Urothelium cell line (cell line): ENCODE measurements around the gene ANKRD17.
"Not testable (repeated sequence)": the region's sequence is repeated elsewhere in the genome, so short reads cannot be mapped to it uniquely, and the experiment has no call there.

Source experiments
- DNase-seq: peaks from one replicate; pipeline ENCODE4 v3.0.0; 2011; ENCODE audit warnings: low spot score, mixed read lengths
- FAIRE-seq: peaks from 2 replicates; lab custom pipeline; 2011; peaks lifted over from hg19 to GRCh38; lab: Jason Lieb, UNC

ANKRD17 gene

DNA sequence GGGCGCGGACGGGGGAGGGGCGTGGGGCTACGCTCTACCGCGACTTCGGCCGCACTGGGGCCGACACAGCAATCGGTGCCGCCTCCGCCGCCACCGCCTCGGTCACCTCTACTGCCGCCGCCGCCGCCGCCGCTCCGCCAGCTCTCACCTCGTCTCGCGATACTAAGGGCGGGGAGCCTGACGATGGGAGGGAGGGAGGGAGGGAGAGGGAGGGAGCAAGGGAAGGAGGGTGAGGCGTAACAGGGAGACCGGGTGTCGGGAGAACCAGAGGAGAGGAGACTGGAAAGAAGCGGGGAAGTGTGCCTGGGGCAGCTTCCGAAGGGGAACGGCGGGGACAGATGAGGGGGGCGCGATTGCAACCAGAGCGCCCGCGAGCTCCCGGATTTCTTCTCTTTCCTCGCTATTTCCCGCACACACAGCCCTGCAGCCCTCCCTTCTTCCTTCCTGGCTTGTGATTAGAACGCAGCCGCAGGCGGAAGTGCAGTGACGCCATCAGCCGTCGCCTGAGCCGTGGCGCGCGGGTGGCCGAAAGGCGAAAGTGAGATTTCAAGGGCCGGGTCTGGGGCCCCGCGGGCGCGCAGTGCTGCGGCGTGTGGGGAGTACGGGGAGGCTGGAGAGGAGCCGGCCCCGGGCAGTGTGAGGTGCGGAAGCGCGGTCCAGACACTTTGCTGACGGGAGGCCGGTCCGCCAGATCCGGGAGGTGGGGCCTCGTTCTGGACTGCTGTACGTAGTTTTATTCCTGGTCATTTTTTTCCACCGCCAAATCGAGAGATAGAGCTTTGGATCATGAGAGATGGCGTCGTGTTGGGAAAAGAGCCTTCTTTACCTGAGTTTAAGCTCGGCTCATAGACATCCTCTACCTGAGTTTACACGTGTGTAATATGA, at the start of gene ANKRD17:
Gene ANKRD17 (minus strand): TSS at position 113 of the 885 bp plus-strand sequence. CDS start 130 bp downstream, outside the sequence.
- FAIRE-seq = peak; percentile 72
- peak; percentile 91 for DNase-seq

GRCh38 chr4:73308286-73308685, 49.7 kb upstream of the ANKRD17 start:
- DNase-seq = no peak
- no peak for FAIRE-seq

GRCh38 chr4:73303711-73304110, 45.1 kb upstream of the ANKRD17 start:
- FAIRE-seq (no peak), DNase-seq (no peak)

DNA sequence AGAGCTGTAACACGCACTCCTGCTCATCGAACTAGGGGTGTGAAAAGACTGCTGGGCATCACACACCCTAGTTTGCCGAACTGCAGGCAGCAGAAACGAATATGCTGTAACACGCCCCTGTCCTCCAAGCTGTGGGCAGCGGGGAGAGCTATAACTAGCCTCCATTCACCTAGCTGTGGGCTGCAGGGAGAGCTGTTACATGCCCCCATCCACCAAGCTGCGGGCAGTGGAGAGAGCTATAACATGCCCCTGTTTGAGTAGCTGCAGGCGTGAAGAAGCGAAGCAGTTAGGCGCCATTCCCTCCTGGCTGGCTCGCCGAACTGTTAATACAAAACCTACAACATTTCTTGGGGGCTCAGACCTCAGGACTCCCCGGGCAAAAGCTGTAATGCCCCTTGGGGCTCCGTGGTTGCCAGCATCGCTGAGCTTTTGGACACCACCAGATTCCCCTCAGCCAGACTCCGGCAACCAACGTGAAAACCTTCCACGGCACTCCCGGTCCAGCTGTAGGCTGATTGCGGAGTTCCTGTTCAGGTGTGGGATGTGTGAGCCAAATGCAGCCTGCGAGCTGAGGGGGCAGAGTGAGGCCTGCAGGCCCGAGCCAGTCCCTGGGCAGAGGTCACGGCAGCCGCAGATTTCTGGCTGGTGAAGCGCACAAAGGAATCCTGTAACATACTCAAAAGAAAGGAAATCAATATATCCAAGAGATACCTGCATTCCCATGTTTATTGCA, 41.1 kb upstream of the ANKRD17 start:
- FAIRE-seq = no peak
- DNase-seq = no peak

GRCh38 chr4:73292661-73293060, 34.1 kb upstream of the ANKRD17 start:
- not testable (repeated sequence) for FAIRE-seq, DNase-seq

- DNase-seq = no peak
- no peak for FAIRE-seq
These were observed 23.4 kb upstream of the ANKRD17 start for GRCh38 chr4:73281982-73282381.

DNA sequence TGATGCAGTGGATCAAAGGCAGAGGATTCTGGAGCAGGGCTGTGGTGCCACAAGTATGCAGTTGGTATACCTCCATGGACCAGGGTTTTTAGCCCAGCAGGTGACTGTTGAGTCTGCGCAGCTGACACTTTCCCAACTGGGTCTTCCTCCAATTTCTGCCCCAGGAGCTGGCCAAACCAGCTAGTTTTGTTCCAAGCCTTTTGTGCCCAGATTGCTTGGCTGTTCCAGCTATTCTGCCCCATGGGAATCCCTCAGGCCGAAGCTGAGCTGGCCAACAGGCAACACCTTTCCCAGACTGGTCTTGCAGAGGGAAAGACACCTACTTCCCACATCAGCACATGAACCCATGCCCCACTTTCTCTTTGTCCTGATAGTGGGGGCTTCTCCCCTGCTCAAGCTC, 22.8 kb upstream of the ANKRD17 start:
- no peak for FAIRE-seq
- DNase-seq = no peak

DNA sequence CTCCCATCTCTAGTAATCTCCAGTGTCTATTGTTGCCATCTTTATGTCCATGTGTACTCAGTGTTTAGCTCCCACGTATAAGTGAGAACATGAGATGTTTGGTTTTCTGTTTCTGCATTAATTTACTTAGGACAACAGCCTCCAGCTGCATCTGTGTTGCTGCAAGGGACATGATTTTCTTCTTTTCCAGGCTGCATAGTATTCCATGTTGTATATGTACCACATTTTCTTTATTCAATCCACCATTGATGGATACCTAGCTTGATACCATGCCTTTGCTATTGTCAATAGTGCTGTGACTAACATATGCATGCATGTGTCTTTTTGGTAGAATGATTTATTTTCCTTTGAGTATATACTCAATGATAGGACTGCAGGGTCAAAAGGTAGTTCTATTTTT, 18.6 kb upstream of the ANKRD17 start:
- FAIRE-seq (peak; percentile 93), DNase-seq (no peak)

DNA sequence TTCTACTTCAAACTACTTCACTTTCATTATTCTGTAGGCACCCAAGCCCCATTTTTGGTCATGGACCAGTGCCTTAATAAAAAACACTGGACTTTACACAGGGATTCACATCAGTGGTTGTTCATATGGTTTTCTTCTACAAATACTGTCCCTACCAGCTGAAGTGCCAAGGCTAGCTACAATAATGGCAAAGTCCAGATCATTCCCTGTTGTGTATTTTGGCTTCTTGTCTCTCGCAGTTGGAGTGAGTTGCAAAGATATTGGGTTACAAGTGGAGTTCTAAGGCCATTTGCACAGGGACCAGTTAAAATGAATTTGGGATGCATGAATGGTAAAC, 16.7 kb upstream of the ANKRD17 start:
- no peak for FAIRE-seq

DNA sequence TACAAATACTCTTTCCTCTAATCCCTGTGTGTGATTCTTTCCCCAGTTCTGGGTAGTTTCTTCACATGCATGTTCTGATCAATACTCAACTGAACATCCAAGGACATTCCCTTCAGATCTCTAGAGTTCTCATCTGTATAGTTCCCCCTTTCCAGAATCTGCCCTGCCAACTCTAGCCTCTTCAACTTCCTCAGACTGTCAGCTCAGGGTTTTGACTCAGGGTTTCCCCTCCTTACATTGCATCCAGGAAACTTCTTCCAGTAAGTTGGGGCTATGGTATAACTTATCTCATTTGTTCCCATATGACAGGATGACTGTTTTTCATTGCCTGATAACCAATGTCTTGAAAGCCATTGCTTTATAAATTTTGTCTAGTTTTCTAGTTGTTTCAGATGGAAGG, 14.2 kb upstream of the ANKRD17 start:
- DNase-seq (no peak), FAIRE-seq (no peak)

More for the DNA sequence above, 16.7 kb upstream of the ANKRD17 start:
- DNase-seq = no peak

DNA sequence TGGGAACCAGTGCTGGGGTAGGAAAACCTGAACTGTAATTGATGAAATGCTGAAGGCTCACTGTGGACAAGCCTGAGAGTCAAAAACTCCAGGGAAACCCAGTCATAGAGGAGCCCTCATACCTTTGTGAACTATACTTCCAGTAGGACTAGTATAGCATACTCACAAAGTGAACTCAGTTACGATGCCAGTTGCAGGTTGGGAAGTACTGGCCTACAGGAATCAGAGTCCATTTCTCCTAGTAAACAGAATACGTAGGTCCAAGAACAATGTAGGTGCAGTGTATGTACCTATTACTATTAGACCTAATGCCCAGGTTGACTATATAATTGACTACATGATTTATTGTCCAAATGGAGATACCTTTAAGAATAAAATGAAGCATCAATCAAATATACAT, 8.5 kb upstream of the ANKRD17 start:
- no peak for DNase-seq
- FAIRE-seq = no peak

DNA sequence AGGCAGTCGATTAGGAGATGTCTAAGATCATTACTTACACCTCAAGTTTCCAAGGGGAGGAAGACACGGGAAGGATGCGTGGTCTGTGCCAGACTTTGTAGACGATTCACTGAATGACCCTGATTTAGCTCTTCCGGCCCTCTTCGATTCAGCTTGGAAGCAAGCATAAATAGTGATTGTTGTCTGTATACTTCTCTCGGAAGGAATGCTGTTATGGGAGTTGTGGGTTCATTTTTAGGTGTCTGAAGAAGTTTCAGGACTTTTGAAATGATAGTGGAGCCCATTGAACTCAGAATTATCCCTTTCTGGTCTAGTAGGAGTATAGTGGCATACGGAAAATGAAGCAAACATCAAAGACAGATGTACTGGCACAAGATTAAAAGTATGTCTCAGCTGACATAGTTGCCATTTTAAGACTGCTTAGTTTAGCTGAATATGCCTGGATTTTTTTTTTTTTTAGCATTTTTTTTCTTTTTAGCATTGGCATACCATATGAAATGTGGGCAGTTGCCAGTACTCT, 1.0 kb upstream of the ANKRD17 start:
- DNase-seq = no peak
- FAIRE-seq = no peak

DNA sequence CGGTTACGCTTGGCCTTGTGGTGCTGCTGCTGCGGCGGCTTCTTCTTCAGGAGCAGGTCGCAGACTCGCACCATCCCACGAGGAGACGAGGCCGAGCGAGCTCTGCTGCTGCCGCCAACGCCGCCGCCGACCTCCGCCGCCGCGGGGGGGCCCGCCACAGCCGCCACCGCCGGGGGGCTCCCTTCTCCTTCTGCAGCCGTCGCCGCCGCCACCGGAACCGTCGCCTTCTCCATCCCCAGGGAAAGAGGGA, 237 bp downstream of the ANKRD17 start:
- FAIRE-seq (no peak), DNase-seq (no peak)

DNA sequence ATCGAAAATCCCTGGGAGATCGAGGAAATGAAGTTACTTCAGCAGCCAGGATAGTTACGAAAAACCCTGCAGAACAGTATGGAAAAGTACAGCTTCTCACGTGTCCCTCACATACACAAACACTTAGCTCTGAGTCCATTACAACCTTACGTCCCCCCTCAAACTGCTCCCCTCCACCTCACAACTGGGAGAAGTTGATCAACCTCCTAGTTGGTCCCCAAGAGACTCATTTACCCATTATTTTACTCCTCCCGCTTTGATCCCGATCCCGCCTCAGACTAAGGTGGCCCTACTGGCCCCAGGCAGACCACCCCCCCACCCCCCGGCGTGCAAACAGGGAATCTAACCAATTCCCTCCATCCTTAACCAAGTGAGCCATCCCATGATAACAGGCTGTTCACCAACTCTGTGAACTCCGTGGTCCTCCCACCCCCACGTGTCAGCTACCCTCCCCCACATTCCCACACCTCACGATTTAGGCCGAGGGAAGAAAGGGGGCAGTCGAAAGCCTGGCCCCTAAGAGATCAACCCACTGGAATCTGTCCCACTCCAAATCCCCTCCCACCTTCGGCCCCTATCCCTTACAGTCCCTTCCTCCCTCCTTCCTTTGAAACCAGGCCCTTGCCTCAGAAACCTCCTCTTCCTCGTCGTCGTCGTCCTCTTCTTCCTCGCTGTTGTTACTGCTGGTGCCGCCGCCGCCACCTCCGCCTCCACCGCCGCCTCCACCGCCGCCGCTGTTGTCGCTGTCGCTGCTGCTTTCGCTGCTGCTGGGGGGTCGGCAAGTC, 755 bp downstream of the ANKRD17 start:
- DNase-seq = peak; percentile 18
- FAIRE-seq = no peak

DNA sequence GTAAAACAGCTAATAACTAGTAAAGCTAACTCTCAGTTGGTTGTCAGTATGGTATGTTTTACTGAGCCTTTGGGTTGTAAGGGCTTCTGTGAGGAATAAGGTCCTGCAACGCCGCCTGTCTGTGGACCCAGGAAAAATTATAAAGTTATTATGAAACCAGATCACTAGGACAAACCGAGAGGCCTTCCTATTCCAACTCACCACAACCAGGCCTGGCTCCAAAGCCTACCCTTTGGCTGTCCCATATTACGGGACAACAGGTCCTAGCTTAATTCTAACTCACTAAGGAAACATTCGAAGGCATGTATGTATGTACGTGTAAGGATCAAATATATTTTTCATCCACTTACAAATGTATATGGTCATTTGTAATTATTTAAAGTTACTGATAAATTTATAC, 1.4 kb downstream of the ANKRD17 start:
- DNase-seq (peak; percentile 59), FAIRE-seq (no peak)

GRCh38 chr4:73255847-73256246, 2.8 kb downstream of the ANKRD17 start:
- DNase-seq, FAIRE-seq: not testable (repeated sequence)

- DNase-seq = no peak
- FAIRE-seq = no peak
These were observed 6.6 kb downstream of the ANKRD17 start for GRCh38 chr4:73252001-73252400.

- no peak for DNase-seq
- no peak for FAIRE-seq
These were observed 7.2 kb downstream of the ANKRD17 start for GRCh38 chr4:73251384-73251783.

DNA sequence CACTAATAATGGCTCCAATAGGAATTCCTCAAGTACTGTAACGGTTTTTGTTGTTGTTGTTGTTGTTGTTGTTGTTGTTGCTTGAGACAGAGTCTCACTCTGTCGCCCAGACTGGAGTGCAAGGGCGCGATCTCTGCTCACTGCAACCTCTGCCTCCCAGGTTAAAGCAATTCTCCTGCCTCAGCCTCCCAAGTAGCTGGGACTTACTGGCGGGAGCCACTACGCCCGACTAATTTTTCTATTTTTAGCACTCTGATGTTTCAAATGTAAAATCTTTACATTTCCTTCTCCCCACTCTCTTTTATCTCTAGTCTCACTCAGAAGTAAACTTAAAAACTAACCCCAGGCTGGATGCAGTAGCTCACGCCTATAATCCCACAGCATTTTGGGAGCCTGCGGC, 8.0 kb downstream of the ANKRD17 start:
- FAIRE-seq = no peak
- no peak for DNase-seq

DNA sequence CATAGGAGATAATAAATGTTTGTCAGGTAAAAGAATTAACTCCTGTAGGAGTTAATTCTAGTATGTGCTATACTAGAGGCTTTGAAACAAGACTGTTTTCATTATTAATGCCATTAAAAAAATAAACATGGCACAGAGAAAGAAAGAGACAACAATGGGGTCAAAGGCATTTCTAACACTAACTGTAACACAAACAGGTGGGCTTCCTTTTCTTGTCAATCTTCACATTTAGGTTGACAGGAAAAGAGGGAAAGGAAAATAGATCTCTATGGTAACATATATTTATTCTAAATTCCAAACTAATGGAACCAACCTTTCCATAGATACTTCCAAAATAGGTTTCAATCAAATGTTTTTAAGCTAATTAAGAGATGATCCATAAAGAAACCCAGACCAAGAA, 9.8 kb downstream of the ANKRD17 start:
- DNase-seq = no peak

GRCh38 chr4:73248416-73248815, 10.2 kb downstream of the ANKRD17 start:
- DNase-seq (no peak), FAIRE-seq (no peak)

More for the DNA sequence above, 9.8 kb downstream of the ANKRD17 start:
- no peak for FAIRE-seq
